Epithelial cell of proximal tubule (primary cell): ENCODE measurements around the gene BTN3A1. TPM values are rescaled to one million over a fixed set of nuclear protein-coding genes. Genes with fewer than 3 reads are reported as not detected.

Experiments
- DNase-seq: peaks from one replicate; pipeline ENCODE4 v3.0.0-alpha.2; 2011; ENCODE audit warnings: low read depth
- H3K4me3 ChIP-seq: 2 replicates; pipeline ENCODE4 v1.5.1; 2011; ENCODE audit warnings: low read depth, mild to moderate bottlenecking, low read length
- total RNA-seq: library from RNA; depleted of rRNA; stranded (reverse); fragments of >200 nt; gene quantifications from 2 replicates; pipeline ENCODE4 v1.2.3, GENCODE V29; 2015
- TF ChIP-seq, protein P1 (sequence below): conservative IDR thresholded peaks from 2 replicates; pipeline ENCODE4 v1.5.1; 2012; ENCODE audit warnings: low read depth, mild to moderate bottlenecking, low read length

The BTN3A1 gene
- total RNA-seq, 1 donor from 2014 or later, result 5.4 TPM

DNA sequence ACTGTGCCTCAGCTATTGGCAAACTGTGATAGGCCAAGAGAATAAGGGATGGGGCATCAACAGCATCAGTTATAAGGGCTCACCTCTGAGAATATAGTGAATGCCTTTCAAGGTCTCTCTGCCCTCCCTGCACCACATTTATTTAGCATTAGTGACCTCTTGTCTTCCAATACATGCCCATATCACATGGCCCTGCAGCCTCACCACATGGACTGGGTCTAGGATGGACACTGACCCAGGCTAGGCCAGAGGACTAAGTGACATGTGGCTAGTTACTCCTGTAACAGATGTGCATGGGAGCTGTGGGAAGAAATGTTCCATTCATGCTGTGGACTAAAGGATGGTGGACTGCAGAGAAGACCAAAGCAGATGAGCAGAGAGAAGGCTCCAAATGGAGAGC is 22.3 kb upstream of the BTN3A1 start:
- no peak for DNase-seq
- no peak overlapping the region for H3K4me3 ChIP-seq
- TF ChIP-seq, protein P1, sequence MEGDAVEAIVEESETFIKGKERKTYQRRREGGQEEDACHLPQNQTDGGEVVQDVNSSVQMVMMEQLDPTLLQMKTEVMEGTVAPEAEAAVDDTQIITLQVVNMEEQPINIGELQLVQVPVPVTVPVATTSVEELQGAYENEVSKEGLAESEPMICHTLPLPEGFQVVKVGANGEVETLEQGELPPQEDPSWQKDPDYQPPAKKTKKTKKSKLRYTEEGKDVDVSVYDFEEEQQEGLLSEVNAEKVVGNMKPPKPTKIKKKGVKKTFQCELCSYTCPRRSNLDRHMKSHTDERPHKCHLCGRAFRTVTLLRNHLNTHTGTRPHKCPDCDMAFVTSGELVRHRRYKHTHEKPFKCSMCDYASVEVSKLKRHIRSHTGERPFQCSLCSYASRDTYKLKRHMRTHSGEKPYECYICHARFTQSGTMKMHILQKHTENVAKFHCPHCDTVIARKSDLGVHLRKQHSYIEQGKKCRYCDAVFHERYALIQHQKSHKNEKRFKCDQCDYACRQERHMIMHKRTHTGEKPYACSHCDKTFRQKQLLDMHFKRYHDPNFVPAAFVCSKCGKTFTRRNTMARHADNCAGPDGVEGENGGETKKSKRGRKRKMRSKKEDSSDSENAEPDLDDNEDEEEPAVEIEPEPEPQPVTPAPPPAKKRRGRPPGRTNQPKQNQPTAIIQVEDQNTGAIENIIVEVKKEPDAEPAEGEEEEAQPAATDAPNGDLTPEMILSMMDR, result no peak

DNA sequence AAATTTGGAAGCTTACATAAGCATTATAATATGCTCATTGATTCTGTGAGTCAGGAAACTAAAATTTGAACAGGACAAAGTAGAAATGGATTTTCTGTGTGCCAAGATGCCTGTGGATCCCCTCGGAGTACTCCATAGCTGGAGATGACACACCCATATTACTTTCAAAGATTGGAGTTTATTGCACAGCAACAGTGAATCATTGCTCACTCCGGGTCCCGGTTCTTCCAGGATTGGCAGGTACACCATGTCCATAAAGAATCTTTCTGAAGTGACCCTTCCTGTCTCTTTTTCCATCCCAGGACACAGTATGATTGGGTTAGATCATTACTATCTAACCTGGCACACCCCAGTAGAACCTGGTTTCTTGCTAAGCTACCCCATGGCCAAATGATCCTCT is 21.8 kb upstream of the BTN3A1 start:
- TF ChIP-seq, protein P1, result no peak
- no peak for DNase-seq
- H3K4me3 ChIP-seq, result no peak overlapping the region

DNA sequence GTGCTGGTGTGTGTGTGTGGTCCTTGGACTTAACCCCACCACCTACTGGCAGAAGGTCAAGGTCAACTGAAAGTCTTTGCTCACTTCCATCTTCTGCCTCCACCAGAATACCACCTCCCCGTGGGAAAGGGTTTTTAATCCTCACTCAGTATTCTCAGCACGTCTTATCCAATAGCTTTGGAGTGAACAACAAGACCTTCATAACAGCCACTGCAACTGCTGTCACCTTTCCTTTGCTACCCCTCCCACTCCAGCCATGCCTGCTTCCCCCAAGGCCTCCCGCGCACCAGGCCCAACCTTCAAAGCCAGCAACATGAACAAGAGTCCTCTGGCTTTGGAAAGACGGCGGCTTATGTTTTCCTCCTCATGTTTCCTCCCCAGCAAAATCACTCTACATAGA is 20.0 kb upstream of the BTN3A1 start:
- TF ChIP-seq, protein P1, result no peak
- no peak overlapping the region for H3K4me3 ChIP-seq
- no peak for DNase-seq

DNA sequence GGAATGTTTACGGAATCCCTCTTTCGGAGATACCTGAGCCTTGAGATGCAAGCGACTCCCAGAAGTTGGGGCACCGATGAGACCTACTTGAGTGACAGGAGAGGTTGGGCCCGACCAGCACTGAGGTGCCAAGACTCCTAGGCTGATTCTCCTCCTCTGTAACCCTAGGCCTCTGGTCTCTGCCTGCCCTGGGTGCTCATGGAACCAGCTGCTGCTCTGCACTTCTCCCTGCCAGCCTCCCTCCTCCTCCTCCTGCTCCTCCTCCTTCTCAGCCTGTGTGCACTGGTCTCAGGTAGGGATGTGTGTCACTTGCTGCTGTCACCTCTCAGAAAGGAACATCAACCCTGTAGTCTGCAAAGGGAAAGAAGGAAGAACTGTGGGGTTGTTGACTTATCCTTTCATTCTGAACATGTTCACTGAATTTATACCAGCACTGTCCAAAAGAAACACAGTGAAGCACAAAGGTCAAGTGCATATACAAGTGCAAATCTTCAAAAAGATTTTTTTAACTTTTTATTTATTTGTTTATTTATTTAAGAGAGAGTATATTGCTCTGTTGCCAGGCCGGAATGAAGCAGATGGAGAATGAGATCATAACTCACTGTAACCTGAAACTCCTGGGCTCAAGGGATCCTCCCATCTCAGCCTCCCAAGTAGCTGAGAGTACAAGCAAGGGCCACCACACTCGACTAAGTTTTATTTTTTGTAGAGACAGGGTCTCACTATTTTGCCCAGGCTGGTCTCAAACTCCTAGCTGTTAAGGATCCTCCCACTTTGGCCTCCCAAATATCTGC is 18.3 kb upstream of the BTN3A1 start:
- no peak for DNase-seq
- peak overlapping the region; percentile 63 for H3K4me3 ChIP-seq
- TF ChIP-seq, protein P1, result no peak

DNA sequence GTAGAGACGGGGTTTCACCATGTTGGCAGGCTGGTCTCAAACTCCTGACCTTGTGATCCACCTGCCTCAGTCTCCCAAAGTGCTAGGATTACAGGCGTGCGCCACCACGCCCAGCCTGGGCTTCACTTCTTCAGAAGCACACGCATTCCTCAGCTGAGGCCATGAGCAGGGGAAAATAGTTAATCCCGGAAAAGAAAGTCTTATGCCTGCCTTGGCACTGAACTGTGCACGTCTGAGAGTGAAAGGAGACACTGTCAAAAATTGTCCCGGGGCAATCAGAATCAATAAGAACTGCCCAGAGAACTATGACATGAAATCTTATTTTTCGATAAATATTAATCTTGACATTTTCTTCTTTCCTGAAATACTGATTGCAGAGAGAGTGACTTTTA is 16.3 kb upstream of the BTN3A1 start:
- TF ChIP-seq, protein P1, result no peak
- no peak overlapping the region for H3K4me3 ChIP-seq
- DNase-seq, result no peak

DNA sequence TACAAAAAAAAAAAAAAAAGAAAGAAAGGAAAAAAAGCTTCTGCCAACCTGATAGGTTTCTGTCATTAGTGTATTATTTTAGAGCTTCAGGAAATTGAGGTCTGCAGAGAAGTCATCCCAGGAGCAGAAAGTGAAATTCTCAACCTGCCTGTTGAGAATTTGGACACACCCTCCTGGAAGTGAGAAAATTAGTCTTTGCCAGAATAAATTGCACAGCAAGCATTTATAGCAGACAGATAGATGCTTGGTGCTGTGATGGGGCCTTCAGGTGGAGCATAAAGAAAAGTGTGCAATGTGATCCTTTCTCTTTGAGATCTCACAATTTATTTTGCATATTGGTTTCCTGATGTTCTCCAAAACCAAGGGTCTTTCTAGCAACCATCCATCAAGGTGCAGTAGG is 14.5 kb upstream of the BTN3A1 start:
- TF ChIP-seq, protein P1, result no peak
- no peak for DNase-seq
- no peak overlapping the region for H3K4me3 ChIP-seq

DNA sequence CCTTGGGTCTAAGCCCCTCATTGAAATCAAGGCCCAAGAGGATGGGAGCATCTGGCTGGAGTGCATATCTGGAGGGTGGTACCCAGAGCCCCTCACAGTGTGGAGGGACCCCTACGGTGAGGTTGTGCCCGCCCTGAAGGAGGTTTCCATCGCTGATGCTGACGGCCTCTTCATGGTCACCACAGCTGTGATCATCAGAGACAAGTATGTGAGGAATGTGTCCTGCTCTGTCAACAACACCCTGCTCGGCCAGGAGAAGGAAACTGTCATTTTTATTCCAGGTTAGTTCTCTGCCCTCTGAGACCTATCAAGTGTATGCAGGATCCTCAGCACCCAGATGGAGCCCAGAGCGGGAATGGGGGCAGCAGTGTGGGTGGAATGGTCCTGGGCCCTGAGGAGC is 14.1 kb upstream of the BTN3A1 start:
- no peak overlapping the region for H3K4me3 ChIP-seq
- TF ChIP-seq, protein P1, result no peak
- no peak for DNase-seq
